ENCODE measurements around the gene ROR2. TPM values are rescaled to one million over a fixed set of nuclear protein-coding genes. Genes with fewer than 3 reads are reported as not detected.
A peak's percentile ranks its signal among the peaks of the same experiment; 100 is the strongest.

The ROR2 gene
- total RNA-seq, 1 donor from 2014 or later, result 14.9 TPM

- Mint-ChIP-seq H3K27ac (ENCODE audit: unreplicated experiment) (no peak overlapping the region), H3K4me1 (peaks cover 51% of the 10 kb centered on the region), H3K36me3 (ENCODE audit: low read depth) (no peaks in the 10 kb centered on the region), H3K9me3 (no peaks in the 10 kb centered on the region), H3K4me3 (no peak overlapping the region), H3K27me3 (ENCODE audit: low read depth) (no peaks in the 10 kb centered on the region)
- no peak for TF ChIP-seq CTCF (conservative IDR thresholded peaks at IDR 0.05)
- no peak for DNase-seq (ENCODE audit: low read depth, low spot score)
These were observed 114.8 kb downstream of the ROR2 start for GRCh38 chr9:91835216-91835615.

GRCh38 chr9:91834740-91835139, 115.3 kb downstream of the ROR2 start:
- Mint-ChIP-seq H3K9me3 (no peaks in the 10 kb centered on the region), H3K36me3 (ENCODE audit: low read depth) (no peaks in the 10 kb centered on the region), H3K4me3 (no peak overlapping the region), H3K27ac (ENCODE audit: unreplicated experiment) (no peak overlapping the region), H3K27me3 (ENCODE audit: low read depth) (no peaks in the 10 kb centered on the region), H3K4me1 (peaks cover 49% of the 10 kb centered on the region)
- no peak for DNase-seq (ENCODE audit: low read depth, low spot score)
- no peak for TF ChIP-seq CTCF (conservative IDR thresholded peaks at IDR 0.05)

GRCh38 chr9:91833878-91834255, 116.2 kb downstream of the ROR2 start:
- DNase-seq (ENCODE audit: low read depth, low spot score), result no peak
- Mint-ChIP-seq H3K4me1 (peaks cover 44% of the 10 kb centered on the region), H3K27ac (ENCODE audit: unreplicated experiment) (peak overlapping the region; percentile 67), H3K4me3 (no peak overlapping the region), H3K9me3 (no peaks in the 10 kb centered on the region), H3K36me3 (ENCODE audit: low read depth) (no peaks in the 10 kb centered on the region), H3K27me3 (ENCODE audit: low read depth) (no peaks in the 10 kb centered on the region)
- no peak for TF ChIP-seq CTCF (conservative IDR thresholded peaks at IDR 0.05)

- Mint-ChIP-seq H3K27ac (ENCODE audit: unreplicated experiment) (peak overlapping the region; percentile 67), H3K36me3 (ENCODE audit: low read depth) (no peaks in the 10 kb centered on the region), H3K27me3 (ENCODE audit: low read depth) (no peaks in the 10 kb centered on the region), H3K4me3 (no peak overlapping the region), H3K9me3 (no peaks in the 10 kb centered on the region), H3K4me1 (peaks cover 39% of the 10 kb centered on the region)
- no peak for TF ChIP-seq CTCF (conservative IDR thresholded peaks at IDR 0.05)
- DNase-seq (ENCODE audit: low read depth, low spot score), result no peak
These were observed 116.7 kb downstream of the ROR2 start for GRCh38 chr9:91833096-91833877.

- no peak overlapping the region for H3K27ac Mint-ChIP-seq (ENCODE audit: unreplicated experiment)
- H3K4me1 Mint-ChIP-seq, result peaks cover 30% of the 10 kb centered on the region
- no peaks in the 10 kb centered on the region for H3K27me3 Mint-ChIP-seq (ENCODE audit: low read depth)
- no peaks in the 10 kb centered on the region for H3K36me3 Mint-ChIP-seq (ENCODE audit: low read depth)
- TF ChIP-seq CTCF (conservative IDR thresholded peaks at IDR 0.05), result no peak
- no peaks in the 10 kb centered on the region for H3K9me3 Mint-ChIP-seq
- no peak for DNase-seq (ENCODE audit: low read depth, low spot score)
- no peak overlapping the region for H3K4me3 Mint-ChIP-seq
These were observed 117.7 kb downstream of the ROR2 start for GRCh38 chr9:91832322-91832721.

Data from neural crest cell (in vitro differentiated cells).